HG03432 (cell line): Measurements from ENCODE around the gene POLD4.
"Not testable (repeated sequence)": the region's sequence is repeated elsewhere in the genome, so short reads cannot be mapped to it uniquely, and the experiment has no call there.

Experiments used
- ATAC-seq: cut with Tn5 transposase; IDR thresholded peaks from one replicate; pipeline ENCODE4 v1.9.1; 2021; ENCODE audit warnings: mild to moderate bottlenecking, moderate library complexity; ENCODE audit not compliant: unreplicated experiment

The POLD4 gene

DNA sequence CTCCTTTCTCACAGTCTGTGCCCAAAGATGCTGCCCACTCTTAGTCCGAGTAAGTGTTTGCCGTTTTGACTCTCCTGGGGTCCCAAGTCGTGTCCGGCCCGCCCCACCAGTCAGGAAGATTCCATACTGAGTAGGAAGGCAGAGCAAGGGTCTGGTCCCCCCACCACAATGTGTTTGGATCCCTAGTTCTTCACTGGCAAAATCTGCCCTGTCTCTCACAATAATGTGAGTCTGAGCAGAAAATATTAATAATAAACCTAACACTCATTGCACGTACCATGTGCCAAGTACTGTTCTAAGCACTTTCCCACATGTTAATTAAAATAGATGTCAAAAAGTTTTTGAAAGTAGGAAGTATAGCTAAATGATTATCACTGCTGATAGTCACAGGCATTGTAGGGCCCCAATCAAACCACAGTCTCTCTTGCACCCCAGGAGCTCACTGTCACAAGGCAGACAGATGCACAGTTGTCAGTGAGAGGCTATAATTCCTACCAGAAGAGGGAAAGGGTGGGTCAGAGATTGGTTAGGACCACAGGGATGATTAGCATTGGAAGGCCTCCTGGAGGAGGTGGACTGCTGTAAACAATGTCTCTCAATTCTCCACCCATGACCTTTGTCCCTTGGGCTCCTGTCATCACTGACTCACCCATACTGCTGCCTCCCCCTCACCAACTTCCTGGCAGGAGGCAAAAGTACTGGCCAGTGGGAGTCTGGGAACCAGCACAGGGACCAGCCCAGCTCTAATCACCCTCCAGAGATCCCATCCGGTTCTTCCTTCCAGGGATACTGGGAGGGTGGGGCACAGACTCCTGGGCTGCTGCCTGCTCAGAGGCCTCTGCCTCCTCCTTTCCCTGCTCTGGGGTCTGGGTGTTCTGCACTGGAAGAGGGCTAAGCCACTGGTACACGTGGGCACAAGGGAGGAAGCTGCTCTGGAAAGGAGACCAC, 1.0 kb upstream of the POLD4 start:
- no peak for ATAC-seq

- ATAC-seq, result no peak
Measured at GRCh38 chr11:67352546-67353316, 615 bp downstream of the POLD4 start.

- ATAC-seq, result no peak
Measured at GRCh38 chr11:67351275-67352005, 1.9 kb downstream of the POLD4 start.

- no peak for ATAC-seq
Measured at GRCh38 chr11:67349928-67350465, 3.3 kb downstream of the POLD4 start.

- no peak for ATAC-seq
Measured at GRCh38 chr11:67349457-67349856, 3.9 kb downstream of the POLD4 start.

- no peak for ATAC-seq
Measured at GRCh38 chr11:67349036-67349435, 4.3 kb downstream of the POLD4 start.

GRCh38 chr11:67347964-67348749, 5.2 kb downstream of the POLD4 start:
- ATAC-seq, result no peak

DNA sequence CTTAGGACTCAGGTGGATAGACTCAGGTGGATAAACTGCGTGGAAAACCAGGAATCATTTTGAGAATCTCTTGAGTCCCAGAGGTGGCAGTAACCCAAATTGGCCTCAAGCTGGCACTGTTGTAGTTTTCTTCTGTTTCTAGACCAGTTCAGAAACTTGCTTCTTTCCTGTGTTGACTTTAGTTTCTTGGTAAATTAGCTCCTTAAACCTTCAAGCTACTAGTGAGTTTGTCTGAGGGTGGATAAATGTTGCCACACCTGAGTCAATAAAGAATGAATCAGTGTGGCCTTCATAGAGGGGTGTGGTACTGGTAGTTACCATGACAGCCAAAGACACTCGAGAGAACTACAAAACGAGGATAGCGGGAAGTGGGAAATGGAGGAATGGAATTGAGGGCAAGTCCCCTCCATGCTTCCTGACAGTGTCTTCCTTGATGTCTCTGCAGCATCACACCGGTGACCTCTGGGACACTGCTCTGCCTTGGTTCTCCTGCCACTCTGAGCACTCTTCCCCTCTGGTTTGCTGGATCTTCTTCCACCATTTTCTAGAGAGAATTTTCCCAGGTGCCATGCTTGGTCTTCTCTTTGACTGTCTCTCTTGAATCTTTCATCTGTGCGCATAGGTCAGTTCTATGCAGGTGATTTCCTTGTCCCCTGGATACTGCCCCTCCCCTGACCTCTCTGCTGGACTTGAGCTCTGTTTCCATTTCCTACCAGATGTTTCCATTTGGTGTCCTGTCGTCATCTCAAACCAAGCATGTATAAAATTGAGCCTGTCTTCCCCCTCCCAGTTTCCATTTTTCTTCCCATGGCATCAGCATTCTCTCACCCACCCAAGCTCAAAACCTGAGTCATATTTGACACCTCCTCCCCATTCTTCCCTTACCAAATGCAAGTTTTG, 7.2 kb downstream of the POLD4 start:
- no peak for ATAC-seq

- no peak for ATAC-seq
Measured at GRCh38 chr11:67345247-67345919, 8.0 kb downstream of the POLD4 start.

DNA sequence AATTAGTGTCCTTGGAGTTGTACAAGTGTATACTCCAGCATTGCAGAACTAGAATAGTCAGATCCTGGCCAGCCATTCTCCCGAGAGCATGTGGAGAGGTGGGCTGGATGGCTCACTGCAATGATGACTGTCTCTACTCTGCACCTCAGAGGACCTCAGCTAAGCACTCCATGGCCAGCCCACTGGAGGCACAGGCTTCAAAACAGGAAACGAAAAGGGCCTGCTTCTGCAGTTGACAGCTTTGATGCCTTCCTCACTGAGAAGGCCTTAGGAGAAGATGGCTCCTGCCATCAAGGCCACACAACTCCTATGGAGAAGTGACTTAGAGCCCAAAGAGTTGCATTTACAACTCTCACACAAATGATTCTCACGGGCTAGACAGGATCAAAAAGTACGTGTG, 9.1 kb downstream of the POLD4 start:
- ATAC-seq, result no peak

DNA sequence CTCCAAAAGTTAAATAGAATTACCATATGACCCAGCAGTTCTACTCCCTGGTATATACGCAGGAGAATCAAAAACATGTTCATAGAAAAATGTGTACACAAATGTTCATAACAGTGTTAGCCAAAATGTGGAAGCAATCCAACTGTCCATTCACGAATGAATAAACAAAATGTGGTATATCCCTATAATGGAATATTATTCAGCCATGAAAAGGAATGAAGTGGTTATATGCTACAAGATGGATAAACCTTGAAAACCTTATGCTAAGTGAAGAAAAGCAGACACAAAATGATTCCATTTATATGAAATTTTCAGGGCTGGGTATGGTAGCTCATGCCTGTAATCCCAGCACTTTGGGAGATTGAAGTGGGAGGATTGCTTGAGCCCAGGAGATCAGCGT, 16.1 kb downstream of the POLD4 start:
- no peak for ATAC-seq

- ATAC-seq, result no peak
Measured at GRCh38 chr11:67332081-67332691, 21.2 kb downstream of the POLD4 start.

GRCh38 chr11:67323526-67323925, 29.8 kb downstream of the POLD4 start:
- no peak for ATAC-seq

DNA sequence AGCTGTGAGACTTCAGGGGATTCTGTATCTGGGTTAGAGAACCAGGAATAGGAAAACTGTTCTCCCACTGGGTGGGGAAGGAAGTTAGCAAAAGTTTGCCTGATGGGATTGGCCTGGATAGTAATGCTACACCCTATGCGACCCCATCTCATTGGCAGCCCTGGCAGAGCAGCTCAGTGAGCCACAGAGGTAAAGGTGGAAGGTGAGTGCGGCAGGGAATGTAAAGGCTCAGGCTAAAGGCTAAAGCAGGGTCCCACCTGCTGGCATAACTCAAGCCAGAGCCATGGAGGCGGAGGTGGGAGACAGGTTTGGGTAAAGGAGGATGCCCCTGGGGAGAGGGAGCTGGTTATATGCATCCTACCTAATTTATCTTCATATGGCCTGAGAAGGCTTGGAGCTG, 31.3 kb downstream of the POLD4 start:
- ATAC-seq, result no peak

DNA sequence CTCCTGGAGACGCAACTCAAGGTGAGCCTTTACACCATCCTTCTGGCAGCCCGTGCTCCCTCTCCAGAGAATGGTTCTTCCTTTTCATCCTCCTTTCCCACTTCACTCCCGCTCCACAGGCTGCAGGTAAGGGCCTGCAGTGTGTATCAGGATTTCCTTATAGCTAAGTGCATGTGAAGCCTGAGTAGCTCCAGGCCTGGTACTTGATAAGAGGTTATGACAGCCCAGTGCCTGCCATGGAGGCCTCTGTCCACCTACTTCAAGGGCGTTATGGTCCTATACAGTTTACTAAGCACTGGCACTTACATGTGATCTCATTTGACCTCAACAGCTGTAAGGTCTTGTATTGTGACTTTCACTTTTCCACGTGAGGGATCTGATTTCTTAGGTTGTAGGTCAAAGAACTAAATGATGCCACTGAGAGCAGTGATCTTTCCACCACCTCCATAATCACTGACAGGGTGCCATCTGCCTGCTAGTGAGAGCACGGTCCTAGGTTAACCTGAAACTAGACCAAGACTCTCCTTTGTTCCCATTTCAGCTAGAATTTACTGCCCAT, 32.0 kb downstream of the POLD4 start:
- no peak for ATAC-seq

GRCh38 chr11:67320691-67321090, 32.7 kb downstream of the POLD4 start:
- ATAC-seq, result no peak

DNA sequence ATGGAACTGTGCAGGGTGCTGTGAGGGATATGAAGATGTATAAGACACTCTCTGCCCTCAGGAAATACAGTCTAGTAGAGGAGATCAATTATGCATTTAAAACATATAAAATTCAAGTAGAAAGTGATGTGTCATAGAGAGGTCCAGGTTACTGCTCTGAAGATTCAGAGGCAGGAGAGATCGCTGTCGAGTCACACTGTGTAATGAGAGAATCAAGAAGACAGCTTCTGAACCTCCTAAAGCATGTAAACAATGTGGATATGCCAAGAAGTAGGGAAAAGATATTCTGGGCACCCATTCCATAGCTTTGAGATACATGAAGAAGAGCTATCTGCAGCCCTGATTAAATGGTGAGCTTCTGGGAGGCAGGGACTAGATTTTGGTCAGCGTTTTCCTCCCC, 33.3 kb downstream of the POLD4 start:
- ATAC-seq, result no peak

- not testable (repeated sequence) for ATAC-seq
Measured at GRCh38 chr11:67318876-67319275, 34.5 kb downstream of the POLD4 start.
